K562 (cell line): ENCODE data around the gene COX19. TPM values are rescaled to one million over a fixed set of nuclear protein-coding genes. Genes with fewer than 3 reads are reported as not detected.

Experiments used
- ATAC-seq: fragments of 200-7000 bp; cut with Tn5 transposase; 3 replicates; pipeline ENCODE4 v1.9.1; 2020; ENCODE audit warnings: moderate library complexity
- BruUV-seq: library from RNA; stranded (reverse); fragments of 400-500 nt; replicated peaks from 2 replicates; lab custom pipeline; 2021; lab: Mats Ljungman, UMichigan
- CTCF ChIA-PET: fragments of 300-600 bp; formaldehyde crosslinking; extraction: SDS; loops from one replicate; lab custom pipeline; 2021; ENCODE audit warnings: low intra/inter-chr PET ratio; lab: Yijun Ruan, JAX
- POLR2A ChIA-PET: fragments of 300-600, 350-650 bp; sonication (Branson Sonifier 250); formaldehyde crosslinking; extraction: SDS; loops from one replicate; lab custom pipeline; 2021; ENCODE audit warnings: antibody characterized with exemption, inconsistent platforms; lab: Yijun Ruan, JAX
- DNase-seq, 4 experiments: peaks; one replicate each; pipeline versions ENCODE4 v3.0.0 to v3.0.0-alpha.2; 2011 to 2018; ENCODE audit warnings: low spot score in 3 of 4, mixed read lengths in 3 of 4; ENCODE audit errors: extremely low read depth in 1 of 4
- FAIRE-seq: peaks from 2 replicates; lab custom pipeline; 2011; peaks lifted over from hg19 to GRCh38; lab: Jason Lieb, UNC
- H2AFZ ChIP-seq: 2 replicates; pipeline ENCODE4 v1.6.0; 2011; ENCODE audit warnings: low read depth, low read length, control low read depth, inconsistent platforms
- H3K27ac ChIP-seq: fragments of 200-600 bp; 3 replicates; pipeline ENCODE4 v1.8.0; 2011; ENCODE audit warnings: low read depth, mild to moderate bottlenecking, control low read depth, inconsistent platforms, low read length, moderate library complexity, mixed read lengths; ENCODE audit errors: extremely low read depth
- H3K27me3 ChIP-seq, 2 experiments: fragments of 300-600 bp in 1 of 2; 2 replicates in 1 of 2; 3 replicates in 1 of 2; pipeline versions ENCODE4 v1.6.0 to v1.8.0; 2011; ENCODE audit warnings: inconsistent platforms in 2 of 2, low read length in 2 of 2, mild to moderate bottlenecking in 1 of 2, mixed read lengths in 1 of 2, moderate library complexity in 1 of 2; ENCODE audit not compliant: control insufficient read depth in 2 of 2, insufficient read depth in 2 of 2
- H3K36me3 ChIP-seq: fragments of 300-600 bp; 3 replicates; pipeline ENCODE4 v1.8.0; 2011; ENCODE audit warnings: mild to moderate bottlenecking, low read length, inconsistent platforms; ENCODE audit not compliant: control insufficient read depth, insufficient read depth
- H3K4me1 ChIP-seq, 2 experiments: fragments of 200-600 bp in 1 of 2; replicated peaks in 1 of 2; 2 replicates in 1 of 2; 3 replicates in 1 of 2; pipeline versions ENCODE4 v1.5.1 to v1.8.0; 2011; ENCODE audit warnings: inconsistent platforms in 2 of 2, low read length in 2 of 2, mild to moderate bottlenecking in 1 of 2, mixed read lengths in 1 of 2, moderate library complexity in 1 of 2; ENCODE audit not compliant: control insufficient read depth in 2 of 2, insufficient read depth in 2 of 2
- H3K4me2 ChIP-seq: 2 replicates; pipeline ENCODE4 v1.6.1; 2011; ENCODE audit warnings: low read length, control low read depth, inconsistent platforms, mixed read lengths; ENCODE audit not compliant: insufficient read depth
- H3K4me3 ChIP-seq: fragments of 200-600 bp; sonication (generic), shearing (Covaris generic); 2 replicates; pipeline ENCODE4 v1.5.1; 2016; ENCODE audit warnings: control low read depth, inconsistent platforms
- H3K79me2 ChIP-seq: fragments of 200-600 bp; 3 replicates; pipeline ENCODE4 v1.8.0; 2011; ENCODE audit warnings: low read length, inconsistent platforms; ENCODE audit not compliant: control insufficient read depth, insufficient read depth
- H3K9ac ChIP-seq, 2 experiments: 2 replicates each; pipeline versions ENCODE4 v1.6.0 to v1.6.1; 2011; ENCODE audit warnings: low read depth in 2 of 2, low read length in 2 of 2, control low read depth in 1 of 2, inconsistent platforms in 1 of 2, mild to moderate bottlenecking in 1 of 2, mixed read lengths in 1 of 2; ENCODE audit not compliant: insufficient read depth in 1 of 2
- H3K9me1 ChIP-seq: one replicate; pipeline ENCODE4 v1.6.0; 2011; ENCODE audit warnings: inconsistent platforms, mild to moderate bottlenecking, low read length, moderate library complexity; ENCODE audit not compliant: control insufficient read depth, insufficient read depth
- H3K9me3 ChIP-seq: replicated peaks from 2 replicates; pipeline ENCODE4 v1.5.1; 2011; ENCODE audit warnings: low read depth, low read length, inconsistent platforms; ENCODE audit not compliant: control insufficient read depth, insufficient read depth
- H4K20me1 ChIP-seq: replicated peaks from 2 replicates; pipeline ENCODE4 v1.6.1; 2011; ENCODE audit warnings: low read length, inconsistent platforms, mixed read lengths; ENCODE audit not compliant: control insufficient read depth, insufficient read depth
- CTBP1 ChIP-seq: fragments of 450-650 bp; IDR thresholded peaks from 2 replicates; pipeline ENCODE4 v1.6.1; 2016; ENCODE audit warnings: borderline replicate concordance
- CUX1 ChIP-seq: fragments of 200-800 bp; sonication (Bioruptor generic); IDR thresholded peaks from 2 replicates; pipeline ENCODE4 v1.6.1; 2016; ENCODE audit warnings: missing genetic modification characterization, missing compliant biosample characterization
- DEAF1 ChIP-seq: fragments of 450-650 bp; formaldehyde crosslinking; IDR thresholded peaks from 2 replicates; pipeline ENCODE4 v1.4.0; 2020; ENCODE audit warnings: mild to moderate bottlenecking, moderate library complexity
- FOXO4 ChIP-seq: fragments of 450-650 bp; formaldehyde crosslinking; IDR thresholded peaks from 2 replicates; pipeline ENCODE4 v1.4.0; 2020; ENCODE audit warnings: mild to moderate bottlenecking, moderate library complexity
- GABPA ChIP-seq: fragments of 200-800 bp; sonication (Bioruptor generic); conservative IDR thresholded peaks from 2 replicates; pipeline ENCODE4 v1.6.1; 2016; ENCODE audit warnings: low read depth, missing genetic modification characterization, missing compliant biosample characterization
- MITF ChIP-seq: IDR thresholded peaks from 2 replicates; pipeline ENCODE4 v1.6.1; 2014; ENCODE audit warnings: antibody characterized with exemption
- MTA1 ChIP-seq: fragments of 450-650 bp; IDR thresholded peaks from 2 replicates; pipeline ENCODE4 v1.6.1; 2017; ENCODE audit warnings: borderline replicate concordance
- POLR3A ChIP-seq: IDR thresholded peaks from 2 replicates; pipeline ENCODE4 v1.6.1; 2011; ENCODE audit warnings: borderline replicate concordance, mild to moderate bottlenecking, moderate library complexity; ENCODE audit not compliant: insufficient read length, insufficient read depth; ENCODE audit errors: extremely low read depth
- RBM39 ChIP-seq: fragments of 200-400 bp; formaldehyde crosslinking; optimal IDR thresholded peaks from 2 replicates; pipeline ENCODE3; 2018; ENCODE audit warnings: low read depth, low read length
- TBP ChIP-seq: optimal IDR thresholded peaks from 2 replicates; pipeline ENCODE3; 2011; ENCODE audit warnings: low read depth, low read length, improper control_type of control experiment
- ZEB2 ChIP-seq: fragments of 450-650 bp; IDR thresholded peaks from 2 replicates; pipeline ENCODE4 v1.6.1; 2016
- WGBS: fragments of 100-300 bp; shearing (Covaris generic); methylation state at CpG from one replicate; pipeline ENCODE4 v1.1.6; 2016; ENCODE audit warnings: low coverage, mixed read lengths; ENCODE audit not compliant: insufficient coverage; ENCODE audit errors: missing lambda C conversion rate; 5-methylcytosine and 5-hydroxymethylcytosine counted together
- in situ Hi-C: fragments of 300-500 bp; cut with MboI; formaldehyde crosslinking; loops from 4 replicates; pipeline ENCODE4 v1.15.0; 2018; ENCODE audit warnings: inconsistent platforms, mixed read lengths
- intact Hi-C: fragments of 100-400 bp; cut with micrococcal nuclease; formaldehyde crosslinking; loops from 2 replicates; pipeline ENCODE4 v1.14.2; 2022
- polyA plus RNA-seq, 8 experiments: library from polyadenylated mRNA; depleted of rRNA in 4 of 8; stranded (reverse) in 5 of 8; unstranded in 3 of 8; fragments of >200 nt; fragmentation: Nextera tagmentation in 2 of 8; fragmentation: Illumina TruSeq in 1 of 8; extraction: Ambion mirVana in 2 of 8; extraction: Trizol in 1 of 8; gene quantifications; 2 replicates each; pipeline versions ENCODE4 v1.2.1 to v1.2.3, GENCODE V29; 2011 to 2014; ENCODE audit warnings: inconsistent platforms in 1 of 8, missing spikeins in 1 of 8
- total RNA-seq, 7 experiments: library from RNA; depleted of rRNA in 6 of 7; stranded (reverse); fragments of >200 nt in 6 of 7; fragmentation: Illumina TruSeq in 2 of 7; extraction: Trizol in 2 of 7; gene quantifications; 2 replicates each; pipeline versions ENCODE4 v1.2.1 to v1.2.3, GENCODE V29; 2011 to 2021; ENCODE audit warnings: low replicate concordance in 1 of 7

COX19 gene
- total and polyA plus RNA-seq, 9 of the 15 experiments (the other 6 are each of a cell fraction or from before 2014, with no cell fraction given): 5.2 to 10.5 (median 7.9) TPM

GRCh38 chr7:995571-995970 lies 20.2 kb upstream of the COX19 start:
- H3K4me3 ChIP-seq: no peak overlapping the region
- no peaks in the 10 kb centered on the region for H3K79me2 ChIP-seq
- no peaks in the 10 kb centered on the region for H4K20me1 ChIP-seq
- H3K36me3 ChIP-seq: peaks cover 16% of the 10 kb centered on the region; the same call in 1 of the 3 replicates
- H3K4me1 ChIP-seq: peaks cover 0 to 78% of the 10 kb centered on the region in 2 experiments; a peak in 2 of 5 replicates
- H3K4me2 ChIP-seq: no peak overlapping the region
- FAIRE-seq (no peak), ATAC-seq (no peak), DNase-seq (no peak)
- intact Hi-C loops (no loop called here), in situ Hi-C loops (loop anchor here (5.0 to 25.0 kb wide), 2 partner anchors 67 to 167 kb away; partner anchors contain the start of gene ZFAND2A)
- no peaks in the 10 kb centered on the region for H3K27me3 ChIP-seq
- H3K27ac ChIP-seq: no peak overlapping the region
- H3K9me3 ChIP-seq: no peaks in the 10 kb centered on the region
- POLR2A ChIA-PET: interaction anchor here (1.6 kb wide), 1 partner anchor 90 kb away, joined by 3 read pairs; no protein-coding TSS in a partner anchor
- BruUV-seq: no TSS peak
- no peak overlapping the region for H2AFZ ChIP-seq
- CTCF ChIA-PET: interaction anchor here (0.5 to 4.1 kb wide), 3 partner anchors 69 to 91 kb away, joined by 3 to 111 read pairs (median 8); no protein-coding TSS in a partner anchor
- peak overlapping the region in 1 of 2 experiments; percentile 71; a peak in 2 of 4 replicates for H3K9ac ChIP-seq
- 71% methylated on average over 9 of the region's 14 CpGs for WGBS
- no peak for TF ChIP-seq CTBP1
- TF ChIP-seq TBP: no peak
- no peak for TF ChIP-seq RBM39
- no peak for TF ChIP-seq MITF
- no peak for TF ChIP-seq CUX1 (CRISPR knock-in tag)
- TF ChIP-seq FOXO4 (CRISPR knock-in tag): no peak
- no peak for TF ChIP-seq ZEB2
- TF ChIP-seq MTA1: no peak
- TF ChIP-seq DEAF1 (CRISPR knock-in tag): no peak
- no peak for TF ChIP-seq GABPA (tag)
- no peak for TF ChIP-seq POLR3A
- TF ChIP-seq, all 486 proteins: peak for 0
- no peaks in the 10 kb centered on the region for H3K9me1 ChIP-seq
